ENCODE measurements around the gene KLK3. TPM values are rescaled to one million over a fixed set of nuclear protein-coding genes. Genes with fewer than 3 reads are reported as not detected.
A peak's percentile ranks its signal among the peaks of the same experiment; 100 is the strongest.

KLK3 gene
- polyA plus RNA-seq, 4 donors: 0.07 to 1.6 (median 0.69) TPM

DNA sequence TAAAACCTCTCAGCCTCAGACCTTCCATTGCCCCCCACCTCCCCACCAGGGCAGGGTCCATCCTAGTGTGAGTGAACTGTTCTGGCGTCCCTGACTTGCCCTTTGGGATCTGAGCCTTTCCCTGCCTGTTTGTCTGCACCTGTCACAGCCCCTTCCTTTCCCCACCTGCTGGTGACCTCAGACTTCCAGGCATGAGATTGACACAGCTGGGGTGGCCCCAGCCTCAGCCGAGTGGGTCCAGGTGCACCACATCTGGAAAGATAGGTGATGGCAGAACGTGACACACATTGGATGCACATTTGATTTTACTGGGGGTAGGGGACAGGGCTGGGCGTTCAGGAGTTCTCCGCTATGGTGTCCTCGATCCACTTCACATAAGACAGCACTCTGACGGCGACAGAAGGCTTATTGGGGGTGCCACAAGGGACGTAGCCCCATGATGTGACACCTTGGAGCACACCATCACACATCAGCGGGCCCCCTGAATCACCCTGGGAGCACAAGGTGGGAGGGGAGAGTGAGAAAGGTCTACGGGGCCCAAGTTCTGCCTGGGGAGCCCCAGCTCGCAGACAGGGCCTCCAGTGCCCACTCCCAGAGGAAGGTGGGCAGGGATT lies 35.7 kb upstream of the KLK3 start:
- Histone ChIP-seq H3K27ac (ENCODE audit: low read depth in 1 of 3, low read length in 2 of 3) (no peak overlapping the region), H3K9me3 (ENCODE audit: control insufficient read depth in 2 of 2, insufficient read depth in 1 of 2, low read depth in 1 of 2, low read length in 1 of 2) (no peaks in the 10 kb centered on the region), H3K36me3 (ENCODE audit: control insufficient read depth in 3 of 3, insufficient read depth in 2 of 3, low read depth in 1 of 3, low read length in 3 of 3) (no peaks in the 10 kb centered on the region), H3K4me1 (ENCODE audit: control insufficient read depth in 3 of 3, insufficient read depth in 2 of 3, low read depth in 1 of 3, low read length in 2 of 3) (peaks cover 0 to 42% (median 2%) of the 10 kb centered on the region in 3 donors), H3K27me3 (ENCODE audit: control insufficient read depth in 3 of 3, insufficient read depth in 3 of 3, low read length in 3 of 3) (peaks cover 0 to 27% (median 26%) of the 10 kb centered on the region in 3 donors), H3K4me3 (ENCODE audit: low read depth in 1 of 3, low read length in 3 of 3) (peak overlapping the region in 1 of 3 donors; percentile 5)
- DNase-seq: peak in 1 of 2 donors; percentile 63
- no peak for FAIRE-seq
- WGBS, 3 donors: 48 to 65% (median 49%) methylated on average over 12 of the region's 12 CpGs

DNA sequence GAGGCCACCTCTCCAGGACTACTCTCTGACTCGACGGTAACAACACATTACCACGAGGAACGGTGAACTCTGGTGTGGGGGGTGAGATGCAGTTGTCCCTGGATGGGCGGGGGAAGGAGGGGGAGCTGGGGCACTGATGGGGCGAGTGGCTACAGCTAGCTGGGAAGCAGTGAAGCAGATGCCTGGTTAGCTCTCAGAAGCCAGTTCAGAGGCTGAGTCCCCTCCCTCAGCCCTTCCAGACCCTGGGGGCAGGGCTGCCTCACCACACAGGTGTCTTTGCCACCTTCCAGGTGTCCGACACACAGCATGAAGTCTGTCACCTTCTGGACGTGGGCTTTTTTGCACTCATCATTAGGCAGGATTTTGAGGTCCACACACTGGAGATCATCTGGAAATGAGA lies 35.1 kb upstream of the KLK3 start:
- Histone ChIP-seq H3K4me1 (ENCODE audit: control insufficient read depth in 3 of 3, insufficient read depth in 2 of 3, low read depth in 1 of 3, low read length in 2 of 3) (peaks cover 0 to 42% (median 2%) of the 10 kb centered on the region in 3 donors), H3K36me3 (ENCODE audit: control insufficient read depth in 3 of 3, insufficient read depth in 2 of 3, low read depth in 1 of 3, low read length in 3 of 3) (no peaks in the 10 kb centered on the region), H3K27me3 (ENCODE audit: control insufficient read depth in 3 of 3, insufficient read depth in 3 of 3, low read length in 3 of 3) (peaks cover 0 to 26% (median 26%) of the 10 kb centered on the region in 3 donors), H3K4me3 (ENCODE audit: low read depth in 1 of 3, low read length in 3 of 3) (peak overlapping the region in 1 of 3 donors; percentile 5), H3K9me3 (ENCODE audit: control insufficient read depth in 2 of 2, insufficient read depth in 1 of 2, low read depth in 1 of 2, low read length in 1 of 2) (no peaks in the 10 kb centered on the region), H3K27ac (ENCODE audit: low read depth in 1 of 3, low read length in 2 of 3) (no peak overlapping the region)
- FAIRE-seq (no peak), DNase-seq (no peak)
- WGBS, 3 donors: 18 to 49% (median 20%) methylated on average over 6 to 8 of the region's 8 CpGs

DNA sequence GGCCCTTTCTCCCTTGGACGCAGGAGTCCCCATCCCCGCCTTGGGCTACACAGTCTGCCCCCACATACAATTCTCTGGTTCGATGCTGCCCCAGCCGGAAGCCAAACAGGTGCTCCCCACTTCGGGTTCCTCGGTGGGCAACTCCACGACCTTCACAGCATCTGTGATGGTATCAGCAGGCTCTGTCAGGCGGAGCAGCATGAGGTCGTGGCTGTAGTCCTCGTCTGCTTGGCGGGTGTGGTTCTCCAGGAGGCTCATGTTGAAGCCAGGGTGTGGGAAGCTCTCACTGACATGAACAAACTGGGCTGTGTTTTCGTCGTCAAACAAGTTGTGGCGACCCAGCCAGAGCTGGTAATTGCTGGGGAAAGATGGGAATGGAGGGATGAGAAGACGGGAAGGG lies 34.6 kb upstream of the KLK3 start:
- Histone ChIP-seq H3K9me3 (ENCODE audit: control insufficient read depth in 2 of 2, insufficient read depth in 1 of 2, low read depth in 1 of 2, low read length in 1 of 2) (no peaks in the 10 kb centered on the region), H3K4me3 (ENCODE audit: low read depth in 1 of 3, low read length in 3 of 3) (no peak overlapping the region), H3K27me3 (ENCODE audit: control insufficient read depth in 3 of 3, insufficient read depth in 3 of 3, low read length in 3 of 3) (peaks cover 0 to 26% (median 25%) of the 10 kb centered on the region in 3 donors), H3K27ac (ENCODE audit: low read depth in 1 of 3, low read length in 2 of 3) (no peak overlapping the region), H3K36me3 (ENCODE audit: control insufficient read depth in 3 of 3, insufficient read depth in 2 of 3, low read depth in 1 of 3, low read length in 3 of 3) (no peaks in the 10 kb centered on the region), H3K4me1 (ENCODE audit: control insufficient read depth in 3 of 3, insufficient read depth in 2 of 3, low read depth in 1 of 3, low read length in 2 of 3) (peaks cover 0 to 42% (median 2%) of the 10 kb centered on the region in 3 donors)
- FAIRE-seq (no peak), DNase-seq (peak; percentile 40 to 43)
- 5 to 11% (median 10%) methylated on average over 15 of the region's 15 CpGs for WGBS, 3 donors

DNA sequence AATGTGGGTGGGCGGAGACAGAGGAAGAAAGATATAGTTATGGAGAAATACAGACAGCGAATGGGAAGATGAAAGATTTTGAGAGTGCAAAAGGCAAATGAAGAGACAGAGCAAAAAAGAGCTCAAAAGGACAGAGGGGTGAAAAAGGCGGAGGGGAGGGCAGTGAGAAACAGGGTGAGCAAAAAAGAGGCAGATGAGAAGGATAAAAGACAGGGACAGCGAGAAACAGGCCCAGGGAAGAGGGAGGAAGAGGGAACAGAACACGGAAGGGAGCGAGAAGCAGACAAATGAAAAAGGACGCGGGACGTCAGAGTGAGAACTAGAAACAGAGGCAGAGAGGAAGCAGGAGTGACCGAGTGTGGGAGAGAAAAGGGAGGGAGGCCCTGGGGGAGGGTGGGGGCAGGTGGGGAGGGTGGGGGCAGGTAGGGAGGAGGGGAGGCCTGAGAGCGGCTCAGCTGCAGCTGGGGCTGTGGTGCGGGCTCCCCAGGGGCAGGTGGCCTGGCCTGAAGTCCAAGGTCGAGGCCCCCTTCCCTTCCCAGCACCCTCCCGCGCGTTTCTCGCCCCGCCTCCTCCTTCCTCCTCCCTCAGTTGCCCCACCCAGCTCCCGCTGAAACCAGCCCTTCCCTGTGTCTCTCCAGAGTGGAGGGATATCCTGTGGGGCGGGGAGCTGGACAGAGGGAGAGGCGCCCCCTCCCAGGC lies 34.0 kb upstream of the KLK3 start:
- no peaks in the 10 kb centered on the region for H3K36me3 ChIP-seq (ENCODE audit: control insufficient read depth in 3 of 3, insufficient read depth in 2 of 3, low read depth in 1 of 3, low read length in 3 of 3)
- H3K9me3 ChIP-seq (ENCODE audit: control insufficient read depth in 2 of 2, insufficient read depth in 1 of 2, low read depth in 1 of 2, low read length in 1 of 2): no peaks in the 10 kb centered on the region
- peaks cover 0 to 20% (median 19%) of the 10 kb centered on the region in 3 donors for H3K27me3 ChIP-seq (ENCODE audit: control insufficient read depth in 3 of 3, insufficient read depth in 3 of 3, low read length in 3 of 3)
- WGBS, 3 donors: 4 to 7% (median 6%) methylated on average over 13 to 20 of the region's 21 CpGs
- no peak overlapping the region for H3K4me3 ChIP-seq (ENCODE audit: low read depth in 1 of 3, low read length in 3 of 3)
- FAIRE-seq (no peak), DNase-seq (peak; percentile 76 to 79)
- H3K4me1 ChIP-seq (ENCODE audit: control insufficient read depth in 3 of 3, insufficient read depth in 2 of 3, low read depth in 1 of 3, low read length in 2 of 3): peaks cover 0 to 42% (median 2%) of the 10 kb centered on the region in 3 donors
- peak overlapping the region in 2 of 3 donors; percentile 3 to 46 for H3K27ac ChIP-seq (ENCODE audit: low read depth in 1 of 3, low read length in 2 of 3)

DNA sequence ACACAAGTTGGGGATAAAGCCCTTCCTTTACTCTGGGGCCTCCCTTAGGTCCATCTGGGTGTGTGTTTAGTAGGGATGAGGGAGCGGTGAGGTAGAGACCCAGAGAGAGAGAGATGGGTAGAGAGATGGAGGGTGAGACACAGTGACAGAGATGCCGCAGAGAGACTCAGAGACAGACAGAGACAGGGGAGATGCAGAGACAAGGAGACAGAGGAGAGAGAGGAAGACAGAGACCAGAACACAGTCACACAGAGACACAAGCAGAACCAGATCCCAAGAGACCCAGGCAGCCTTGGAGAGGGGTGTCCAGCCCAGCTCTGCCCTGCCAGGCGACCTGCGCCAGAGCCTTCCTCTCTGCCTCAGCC lies 33.5 kb upstream of the KLK3 start:
- Histone ChIP-seq H3K27ac (ENCODE audit: low read depth in 1 of 3, low read length in 2 of 3) (peak overlapping the region in 1 of 3 donors; percentile 38), H3K36me3 (ENCODE audit: control insufficient read depth in 3 of 3, insufficient read depth in 2 of 3, low read depth in 1 of 3, low read length in 3 of 3) (no peaks in the 10 kb centered on the region), H3K9me3 (ENCODE audit: control insufficient read depth in 2 of 2, insufficient read depth in 1 of 2, low read depth in 1 of 2, low read length in 1 of 2) (no peaks in the 10 kb centered on the region), H3K27me3 (ENCODE audit: control insufficient read depth in 3 of 3, insufficient read depth in 3 of 3, low read length in 3 of 3) (peaks cover 0 to 20% (median 18%) of the 10 kb centered on the region in 3 donors), H3K4me3 (ENCODE audit: low read depth in 1 of 3, low read length in 3 of 3) (no peak overlapping the region), H3K4me1 (ENCODE audit: control insufficient read depth in 3 of 3, insufficient read depth in 2 of 3, low read depth in 1 of 3, low read length in 2 of 3) (peaks cover 0 to 42% (median 2%) of the 10 kb centered on the region in 3 donors)
- FAIRE-seq (no peak), DNase-seq (no peak)
- WGBS, 3 donors: 29 to 60% (median 35%) methylated on average over 4 of the region's 4 CpGs

DNA sequence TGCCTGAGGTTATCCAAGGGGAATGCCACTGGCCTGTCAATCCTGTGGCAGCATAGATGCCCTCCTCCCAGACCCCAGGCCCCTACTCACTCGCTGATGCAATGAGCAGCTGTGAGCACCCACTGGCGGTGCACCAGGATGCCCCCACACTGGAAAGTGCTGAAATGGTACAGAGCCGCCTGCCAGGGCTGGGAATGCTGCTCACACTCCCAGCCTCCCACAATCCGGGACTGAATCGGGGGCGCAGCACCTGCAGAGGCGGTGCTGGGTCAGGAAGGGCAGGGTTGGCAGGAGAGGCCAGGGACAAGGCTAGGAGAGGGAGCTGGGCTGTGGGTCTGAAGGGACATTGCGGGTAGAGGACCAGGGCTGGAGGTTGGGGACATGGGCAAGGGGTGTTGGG lies 33.1 kb upstream of the KLK3 start:
- peaks cover 0 to 20% (median 18%) of the 10 kb centered on the region in 3 donors for H3K27me3 ChIP-seq (ENCODE audit: control insufficient read depth in 3 of 3, insufficient read depth in 3 of 3, low read length in 3 of 3)
- H3K4me1 ChIP-seq (ENCODE audit: control insufficient read depth in 3 of 3, insufficient read depth in 2 of 3, low read depth in 1 of 3, low read length in 2 of 3): peaks cover 0 to 42% (median 2%) of the 10 kb centered on the region in 3 donors
- no peak for DNase-seq
- peak overlapping the region in 1 of 3 donors; percentile 38 for H3K27ac ChIP-seq (ENCODE audit: low read depth in 1 of 3, low read length in 2 of 3)
- no peak overlapping the region for H3K4me3 ChIP-seq (ENCODE audit: low read depth in 1 of 3, low read length in 3 of 3)
- H3K36me3 ChIP-seq (ENCODE audit: control insufficient read depth in 3 of 3, insufficient read depth in 2 of 3, low read depth in 1 of 3, low read length in 3 of 3): no peaks in the 10 kb centered on the region
- FAIRE-seq: no peak
- H3K9me3 ChIP-seq (ENCODE audit: control insufficient read depth in 2 of 2, insufficient read depth in 1 of 2, low read depth in 1 of 2, low read length in 1 of 2): peaks cover 0 to 2% of the 10 kb centered on the region in 2 donors
- 29 to 58% (median 37%) methylated on average over 8 of the region's 8 CpGs for WGBS, 3 donors

DNA sequence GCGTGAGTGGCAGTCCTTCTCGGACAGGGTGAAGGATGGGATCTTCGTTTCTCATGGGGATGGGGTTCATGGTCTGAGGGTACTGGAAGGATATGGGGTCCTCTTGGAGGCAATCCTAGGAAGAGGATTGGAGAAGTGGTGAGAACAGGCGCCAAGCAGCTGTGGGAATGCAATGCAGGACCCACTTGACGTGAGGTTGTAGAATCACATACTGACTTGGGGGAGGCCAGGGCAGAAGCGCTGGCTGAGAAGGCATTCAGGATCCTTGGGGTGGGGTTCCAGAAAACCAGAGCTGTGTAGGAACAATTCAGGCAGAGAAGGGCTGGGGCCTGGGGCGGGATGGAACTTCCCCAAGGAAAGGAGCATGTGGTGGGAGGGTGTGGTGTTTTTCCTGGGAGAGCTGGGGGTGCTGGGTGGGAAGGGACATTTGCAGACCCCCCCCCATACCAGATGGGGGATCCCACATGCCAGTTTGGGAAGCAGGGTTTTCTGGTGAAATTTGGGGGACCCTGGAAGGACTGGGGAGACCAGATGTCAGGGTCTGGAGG lies 32.0 kb upstream of the KLK3 start:
- H3K9me3 ChIP-seq (ENCODE audit: control insufficient read depth in 2 of 2, insufficient read depth in 1 of 2, low read depth in 1 of 2, low read length in 1 of 2): peaks cover 0 to 3% of the 10 kb centered on the region in 2 donors
- FAIRE-seq: no peak
- peaks cover 0 to 22% (median 16%) of the 10 kb centered on the region in 3 donors for H3K27me3 ChIP-seq (ENCODE audit: control insufficient read depth in 3 of 3, insufficient read depth in 3 of 3, low read length in 3 of 3)
- no peak for DNase-seq
- 74 to 87% (median 80%) methylated on average over 7 of the region's 7 CpGs for WGBS, 3 donors
- H3K4me1 ChIP-seq (ENCODE audit: control insufficient read depth in 3 of 3, insufficient read depth in 2 of 3, low read depth in 1 of 3, low read length in 2 of 3): peaks cover 0 to 42% (median 2%) of the 10 kb centered on the region in 3 donors
- no peaks in the 10 kb centered on the region for H3K36me3 ChIP-seq (ENCODE audit: control insufficient read depth in 3 of 3, insufficient read depth in 2 of 3, low read depth in 1 of 3, low read length in 3 of 3)
- H3K4me3 ChIP-seq (ENCODE audit: low read depth in 1 of 3, low read length in 3 of 3): no peak overlapping the region
- H3K27ac ChIP-seq (ENCODE audit: low read depth in 1 of 3, low read length in 2 of 3): peak overlapping the region in 1 of 3 donors; percentile 28

DNA sequence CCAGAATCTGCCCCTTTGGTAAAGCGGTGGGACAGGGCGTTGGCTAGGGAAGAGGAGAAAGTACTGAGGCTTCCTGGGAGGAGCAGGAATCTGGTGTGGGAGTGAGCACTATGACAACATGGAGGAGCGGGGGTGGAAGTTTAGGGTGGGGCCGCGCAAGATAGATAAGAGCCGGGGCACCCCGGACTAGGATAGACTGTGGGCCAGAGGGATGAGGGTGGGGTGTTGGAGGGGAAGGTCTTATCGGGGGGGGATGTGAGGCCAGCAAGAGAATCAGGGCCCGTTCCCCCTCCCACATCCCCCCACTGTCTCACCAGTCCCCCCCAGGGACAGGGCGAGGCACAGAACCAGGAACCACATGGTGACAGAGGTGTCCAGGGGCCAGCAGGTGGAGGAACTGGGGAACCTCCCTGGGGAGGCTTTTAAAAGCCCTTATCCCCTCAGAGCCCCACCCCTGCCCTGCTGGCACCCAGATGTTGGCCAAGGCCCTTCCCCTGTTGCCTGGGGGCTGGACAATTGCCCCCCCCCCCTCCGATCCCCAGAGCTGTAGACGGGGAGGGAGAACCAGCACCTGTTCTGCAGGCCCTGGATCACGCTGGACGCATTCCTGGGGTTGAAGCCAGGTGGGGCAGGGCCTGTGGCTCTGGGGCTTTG lies 31.2 kb upstream of the KLK3 start, which contains the start of gene KLK1:
Gene KLK1, minus strand, starts transcription at position 399 of the 654 bp plus-strand sequence. Its CDS starts 39 bp downstream, at position 360.
- peak within 1 kb of the TSS in 1 of 3 donors; percentile 28 for H3K27ac ChIP-seq (ENCODE audit: low read depth in 1 of 3, low read length in 2 of 3)
- DNase-seq (peak; percentile 68 to 80), FAIRE-seq (no peak)
- no peaks in the 10 kb centered on the region for H3K36me3 ChIP-seq (ENCODE audit: control insufficient read depth in 3 of 3, insufficient read depth in 2 of 3, low read depth in 1 of 3, low read length in 3 of 3)
- peaks cover 0 to 3% of the 10 kb centered on the region in 2 donors for H3K9me3 ChIP-seq (ENCODE audit: control insufficient read depth in 2 of 2, insufficient read depth in 1 of 2, low read depth in 1 of 2, low read length in 1 of 2)
- peaks cover 0 to 18% (median 16%) of the 10 kb centered on the region in 3 donors for H3K27me3 ChIP-seq (ENCODE audit: control insufficient read depth in 3 of 3, insufficient read depth in 3 of 3, low read length in 3 of 3)
- H3K4me3 ChIP-seq (ENCODE audit: low read depth in 1 of 3, low read length in 3 of 3): no peak within 1 kb of the TSS
- H3K4me1 ChIP-seq (ENCODE audit: control insufficient read depth in 3 of 3, insufficient read depth in 2 of 3, low read depth in 1 of 3, low read length in 2 of 3): peaks cover 0 to 40% (median 2%) of the 10 kb centered on the region in 3 donors
- WGBS, 3 donors: 24 to 53% (median 26%) methylated on average over 13 to 14 of the region's 14 CpGs
